Trophoblast cell (in vitro differentiated cells and primary cell): Measurements from ENCODE around the gene PDE4D.
"Not testable (repeated sequence)": the region's sequence is repeated elsewhere in the genome, so short reads cannot be mapped to it uniquely, and the experiment has no call there.

Experiments
- DNase-seq, 2 donors: peaks; one replicate each; pipeline ENCODE4 v3.0.0-alpha.2; 2016
- H2AFZ ChIP-seq: 2 replicates; pipeline ENCODE4 v1.6.1; 2013; ENCODE audit warnings: low read length, moderate library complexity, mild to moderate bottlenecking; ENCODE audit not compliant: insufficient read depth, poor library complexity
- H2AK5ac ChIP-seq: 2 replicates; pipeline ENCODE4 v1.6.1; 2013; ENCODE audit warnings: mild to moderate bottlenecking, low read length
- H2BK120ac ChIP-seq: 2 replicates; pipeline ENCODE4 v1.6.1; 2013; ENCODE audit warnings: low read length, mild to moderate bottlenecking, moderate library complexity; ENCODE audit not compliant: insufficient read depth, poor library complexity
- H2BK12ac ChIP-seq: 2 replicates; pipeline ENCODE4 v1.6.1; 2013; ENCODE audit warnings: mild to moderate bottlenecking, low read length, moderate library complexity
- H2BK5ac ChIP-seq: 2 replicates; pipeline ENCODE4 v1.6.1; 2013; ENCODE audit warnings: low read length, low read depth, moderate library complexity, mild to moderate bottlenecking; ENCODE audit not compliant: poor library complexity
- H3K14ac ChIP-seq: 2 replicates; pipeline ENCODE4 v1.6.1; 2013; ENCODE audit warnings: mild to moderate bottlenecking, low read length
- H3K18ac ChIP-seq: 2 replicates; pipeline ENCODE4 v1.6.1; 2013; ENCODE audit warnings: mild to moderate bottlenecking, low read length
- H3K23ac ChIP-seq: 2 replicates; pipeline ENCODE4 v1.6.1; 2013; ENCODE audit warnings: low read length
- H3K27ac ChIP-seq: 2 replicates; pipeline ENCODE4 v1.5.1; 2013; ENCODE audit warnings: low read depth, mild to moderate bottlenecking, inconsistent platforms, low read length, moderate library complexity
- H3K27me3 ChIP-seq: 2 replicates; pipeline ENCODE4 v1.6.1; 2013; ENCODE audit warnings: inconsistent platforms, mild to moderate bottlenecking, low read length, moderate library complexity; ENCODE audit not compliant: insufficient read depth
- H3K36me3 ChIP-seq, 2 experiments: 1 replicate in 1 of 2; 2 replicates in 1 of 2; pipeline ENCODE4 v1.6.1; 2013; ENCODE audit warnings: low read length in 2 of 2, mild to moderate bottlenecking in 2 of 2, moderate library complexity in 1 of 2; ENCODE audit not compliant: insufficient read depth in 2 of 2, control insufficient read depth in 1 of 2
- H3K4ac ChIP-seq: 2 replicates; pipeline ENCODE4 v1.6.1; 2013; ENCODE audit warnings: low read depth, mild to moderate bottlenecking, low read length, moderate library complexity
- H3K4me1 ChIP-seq, 2 experiments: 1 replicate in 1 of 2; 2 replicates in 1 of 2; pipeline ENCODE4 v1.6.1; 2013; ENCODE audit warnings: low read length in 2 of 2, mild to moderate bottlenecking in 2 of 2, moderate library complexity in 1 of 2; ENCODE audit not compliant: insufficient read depth in 2 of 2, control insufficient read depth in 1 of 2
- H3K4me2 ChIP-seq: 2 replicates; pipeline ENCODE4 v1.6.1; 2013; ENCODE audit warnings: inconsistent platforms, mild to moderate bottlenecking, low read length, moderate library complexity
- H3K4me3 ChIP-seq: 2 replicates; pipeline ENCODE4 v1.5.1; 2013; ENCODE audit warnings: mild to moderate bottlenecking, low read depth, low read length, inconsistent platforms
- H3K79me1 ChIP-seq: one replicate; pipeline ENCODE4 v1.6.1; 2013; ENCODE audit warnings: low read length
- H3K79me2 ChIP-seq: 2 replicates; pipeline ENCODE4 v1.6.1; 2013; ENCODE audit warnings: low read length, mild to moderate bottlenecking; ENCODE audit not compliant: control insufficient read depth, insufficient read depth, poor library complexity
- H3K9ac ChIP-seq: 2 replicates; pipeline ENCODE4 v1.6.1; 2013; ENCODE audit warnings: mild to moderate bottlenecking, low read length
- H3K9me3 ChIP-seq: 2 replicates; pipeline ENCODE4 v1.6.1; 2013; ENCODE audit warnings: low read depth, mild to moderate bottlenecking, control low read depth, inconsistent platforms, low read length; ENCODE audit not compliant: insufficient read depth
- H4K12ac ChIP-seq: 2 replicates; pipeline ENCODE4 v1.6.1; 2013; ENCODE audit warnings: low read depth, mild to moderate bottlenecking, low read length, moderate library complexity
- H4K8ac ChIP-seq: 2 replicates; pipeline ENCODE4 v1.6.1; 2013; ENCODE audit warnings: low read depth, mild to moderate bottlenecking, low read length, moderate library complexity
- H4K91ac ChIP-seq: one replicate; pipeline ENCODE4 v1.6.1; 2013; ENCODE audit warnings: low read depth, mild to moderate bottlenecking, low read length, moderate library complexity
- WGBS: extraction: QIAGEN DNeasy Blood & Tissue Kit; methylation state at CpG from one replicate; pipeline ENCODE4 v1.1.7; 2013; ENCODE audit warnings: missing lambda C conversion rate; ENCODE audit not compliant: insufficient read length, insufficient coverage; ENCODE audit errors: extremely low coverage; 5-methylcytosine and 5-hydroxymethylcytosine counted together

The PDE4D gene

GRCh38 chr5:59317023-59317773 lies 576.3 kb downstream of the PDE4D start:
- no peak overlapping the region for H4K12ac ChIP-seq
- no peak overlapping the region for H3K23ac ChIP-seq
- no peaks in the 10 kb centered on the region for H3K79me2 ChIP-seq
- WGBS = no CpG with 5 or more reads among the region's 6 CpGs
- H3K79me1 ChIP-seq = peaks cover 3% of the 10 kb centered on the region
- H3K18ac ChIP-seq = no peak overlapping the region
- peak overlapping the region; percentile 11 for H2BK12ac ChIP-seq
- no peak overlapping the region for H2AK5ac ChIP-seq
- no peak overlapping the region for H3K4me2 ChIP-seq
- no peak overlapping the region for H3K4me3 ChIP-seq
- H2BK120ac ChIP-seq = no peak overlapping the region
- H2BK5ac ChIP-seq = no peak overlapping the region
- H3K4me1 ChIP-seq = peaks cover 8 to 10% of the 10 kb centered on the region in 2 experiments
- no peak for DNase-seq
- H3K4ac ChIP-seq = no peak overlapping the region
- H3K14ac ChIP-seq = no peak overlapping the region
- H4K91ac ChIP-seq = no peak overlapping the region
- H3K27ac ChIP-seq = no peak overlapping the region
- no peaks in the 10 kb centered on the region for H3K9me3 ChIP-seq
- H4K8ac ChIP-seq = no peak overlapping the region
- H2AFZ ChIP-seq = no peak overlapping the region
- no peak overlapping the region for H3K9ac ChIP-seq
- H3K36me3 ChIP-seq = no peaks in the 10 kb centered on the region
- no peaks in the 10 kb centered on the region for H3K27me3 ChIP-seq

- no peak overlapping the region for H3K14ac ChIP-seq
- H3K79me2 ChIP-seq = no peaks in the 10 kb centered on the region
- no peak overlapping the region for H3K4ac ChIP-seq
- H3K4me2 ChIP-seq = no peak overlapping the region
- no peak overlapping the region for H2BK120ac ChIP-seq
- H3K18ac ChIP-seq = no peak overlapping the region
- H2AFZ ChIP-seq = no peak overlapping the region
- peaks cover 3% of the 10 kb centered on the region for H3K79me1 ChIP-seq
- H3K36me3 ChIP-seq = no peaks in the 10 kb centered on the region
- DNase-seq = no peak
- no peak overlapping the region for H2BK12ac ChIP-seq
- H3K27me3 ChIP-seq = no peaks in the 10 kb centered on the region
- H3K27ac ChIP-seq = no peak overlapping the region
- H3K4me1 ChIP-seq = peaks cover 7 to 12% of the 10 kb centered on the region in 2 experiments
- no peak overlapping the region for H3K23ac ChIP-seq
- no peak overlapping the region for H2AK5ac ChIP-seq
- H3K4me3 ChIP-seq = no peak overlapping the region
- H3K9ac ChIP-seq = no peak overlapping the region
- H4K12ac ChIP-seq = no peak overlapping the region
- no peak overlapping the region for H4K91ac ChIP-seq
- H4K8ac ChIP-seq = no peak overlapping the region
- WGBS = no CpG with 5 or more reads among the region's 3 CpGs
- no peaks in the 10 kb centered on the region for H3K9me3 ChIP-seq
- H2BK5ac ChIP-seq = no peak overlapping the region
Measured at GRCh38 chr5:59312223-59312622, 581.3 kb downstream of the PDE4D start.

GRCh38 chr5:59308685-59309084 lies 584.8 kb downstream of the PDE4D start:
- H3K4me3 ChIP-seq, H3K9ac ChIP-seq, H2AFZ ChIP-seq, H4K12ac ChIP-seq, H3K9me3 ChIP-seq, H2BK5ac ChIP-seq, H3K23ac ChIP-seq, H2AK5ac ChIP-seq, H2BK120ac ChIP-seq, H3K79me2 ChIP-seq, H3K27ac ChIP-seq, H3K27me3 ChIP-seq, H3K18ac ChIP-seq, H4K8ac ChIP-seq, DNase-seq, H3K4me2 ChIP-seq, H3K4ac ChIP-seq, H3K36me3 ChIP-seq, H4K91ac ChIP-seq, H3K4me1 ChIP-seq, H2BK12ac ChIP-seq, H3K14ac ChIP-seq, H3K79me1 ChIP-seq: not testable (repeated sequence)
- no CpG with 5 or more reads among the region's 2 CpGs for WGBS

GRCh38 chr5:59303289-59303716 lies 590.2 kb downstream of the PDE4D start:
- H3K27me3 ChIP-seq, H2BK120ac ChIP-seq, H4K8ac ChIP-seq, H3K18ac ChIP-seq, H4K12ac ChIP-seq, H2BK5ac ChIP-seq, H3K9ac ChIP-seq, H3K14ac ChIP-seq, H3K9me3 ChIP-seq, H2AFZ ChIP-seq, H3K23ac ChIP-seq, H2BK12ac ChIP-seq, H3K36me3 ChIP-seq, H2AK5ac ChIP-seq, H3K27ac ChIP-seq, H3K4me3 ChIP-seq, H3K4ac ChIP-seq, H3K4me2 ChIP-seq, H4K91ac ChIP-seq, H3K79me2 ChIP-seq, DNase-seq: not testable (repeated sequence)
- no CpG with 5 or more reads among the region's 3 CpGs for WGBS
- Histone ChIP-seq H3K79me1 (peaks cover 11% of the 10 kb centered on the region), H3K4me1 (peaks cover 9 to 14% of the 10 kb centered on the region in 2 experiments)
